Uterus (tissue), 2 donors: Measurements from ENCODE around the gene HERC4.

Source experiments
- POLR2A ChIP-seq, 2 donors: fragments of 450-650 bp; IDR thresholded peaks; one replicate each; pipeline ENCODE4 v1.6.1; 2016; ENCODE audit warnings: antibody characterized with exemption in 2 of 2, mild to moderate bottlenecking in 1 of 2, moderate library complexity in 1 of 2
- TF ChIP-seq, protein P1 (sequence below), 4 experiments: fragments of 200-600 bp in 2 of 4; fragments of 450-650 bp in 2 of 4; sonication (generic) in 2 of 4; IDR thresholded peaks; one replicate each; pipeline ENCODE4 v1.5.1; 2016 to 2019; ENCODE audit warnings: antibody characterized with exemption in 4 of 4, mild to moderate bottlenecking in 2 of 4, moderate library complexity in 1 of 4

DNA sequence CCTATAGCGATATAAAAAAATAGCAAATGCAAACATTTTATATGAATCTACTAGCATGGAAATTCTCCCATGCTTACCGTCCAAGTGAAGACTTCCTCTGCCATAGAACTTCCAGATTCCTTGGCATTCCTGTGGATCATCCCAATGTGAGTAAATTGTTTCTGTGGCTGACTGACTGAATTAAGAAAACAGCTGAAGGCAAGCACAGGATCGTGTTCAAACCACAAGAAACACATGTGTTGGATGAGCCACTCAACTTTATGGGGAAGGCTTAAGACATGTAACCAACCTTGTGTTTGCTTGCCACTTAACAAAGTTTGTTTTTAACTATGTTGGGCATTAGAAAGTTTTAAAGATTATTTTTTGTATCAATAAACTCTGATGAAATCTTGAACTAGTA, 31.6 kb upstream of the HERC4 start:
- no peak for TF ChIP-seq POLR2A (IDR thresholded peaks at IDR 0.05)
- TF ChIP-seq, protein P1, sequence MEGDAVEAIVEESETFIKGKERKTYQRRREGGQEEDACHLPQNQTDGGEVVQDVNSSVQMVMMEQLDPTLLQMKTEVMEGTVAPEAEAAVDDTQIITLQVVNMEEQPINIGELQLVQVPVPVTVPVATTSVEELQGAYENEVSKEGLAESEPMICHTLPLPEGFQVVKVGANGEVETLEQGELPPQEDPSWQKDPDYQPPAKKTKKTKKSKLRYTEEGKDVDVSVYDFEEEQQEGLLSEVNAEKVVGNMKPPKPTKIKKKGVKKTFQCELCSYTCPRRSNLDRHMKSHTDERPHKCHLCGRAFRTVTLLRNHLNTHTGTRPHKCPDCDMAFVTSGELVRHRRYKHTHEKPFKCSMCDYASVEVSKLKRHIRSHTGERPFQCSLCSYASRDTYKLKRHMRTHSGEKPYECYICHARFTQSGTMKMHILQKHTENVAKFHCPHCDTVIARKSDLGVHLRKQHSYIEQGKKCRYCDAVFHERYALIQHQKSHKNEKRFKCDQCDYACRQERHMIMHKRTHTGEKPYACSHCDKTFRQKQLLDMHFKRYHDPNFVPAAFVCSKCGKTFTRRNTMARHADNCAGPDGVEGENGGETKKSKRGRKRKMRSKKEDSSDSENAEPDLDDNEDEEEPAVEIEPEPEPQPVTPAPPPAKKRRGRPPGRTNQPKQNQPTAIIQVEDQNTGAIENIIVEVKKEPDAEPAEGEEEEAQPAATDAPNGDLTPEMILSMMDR (IDR thresholded peaks at IDR 0.05), result no peak
